Endothelial cell of umbilical vein (primary cell): ENCODE results near the gene DNAJB8.

Experiments
- CTCF ChIP-seq, 2 donors: IDR thresholded peaks; 1 replicate in 1 of 2; 2 replicates in 1 of 2; pipeline ENCODE4 v1.5.1; 2011; ENCODE audit warnings: low read length in 2 of 2, mild to moderate bottlenecking in 2 of 2, moderate library complexity in 2 of 2, control low read depth in 1 of 2, inconsistent platforms in 1 of 2, low read depth in 1 of 2; ENCODE audit not compliant: insufficient read depth in 1 of 2; ENCODE audit errors: extremely low read depth in 1 of 2
- EZH2 ChIP-seq: IDR thresholded peaks from 2 replicates; pipeline ENCODE4 v1.6.1; 2012; ENCODE audit warnings: borderline replicate concordance, low read depth, mild to moderate bottlenecking, moderate library complexity, low read length, inconsistent platforms; ENCODE audit not compliant: severe bottlenecking
- FOS ChIP-seq: IDR thresholded peaks from 2 replicates; pipeline ENCODE4 v1.6.1; 2011; ENCODE audit warnings: mild to moderate bottlenecking, low read length, moderate library complexity, borderline replicate concordance; ENCODE audit not compliant: insufficient read depth
- GATA2 ChIP-seq: IDR thresholded peaks from 2 replicates; pipeline ENCODE4 v1.7.0; 2011; ENCODE audit warnings: low read depth, mild to moderate bottlenecking, moderate library complexity, mixed read lengths, low read length; ENCODE audit not compliant: insufficient read length, insufficient read depth

GRCh38 chr3:128427872-128428822 lies 38.5 kb downstream of the DNAJB8 start:
- TF ChIP-seq CTCF (IDR thresholded peaks at IDR 0.05; ENCODE audit: extremely low read depth in 1 of 2, insufficient read depth in 1 of 2, low read depth in 1 of 2, low read length in 2 of 2), result no peak
- no peak for TF ChIP-seq FOS
- TF ChIP-seq GATA2, result no peak
- no peak for TF ChIP-seq EZH2
